ENCODE data around the gene SYNE3.

Gene SYNE3

DNA sequence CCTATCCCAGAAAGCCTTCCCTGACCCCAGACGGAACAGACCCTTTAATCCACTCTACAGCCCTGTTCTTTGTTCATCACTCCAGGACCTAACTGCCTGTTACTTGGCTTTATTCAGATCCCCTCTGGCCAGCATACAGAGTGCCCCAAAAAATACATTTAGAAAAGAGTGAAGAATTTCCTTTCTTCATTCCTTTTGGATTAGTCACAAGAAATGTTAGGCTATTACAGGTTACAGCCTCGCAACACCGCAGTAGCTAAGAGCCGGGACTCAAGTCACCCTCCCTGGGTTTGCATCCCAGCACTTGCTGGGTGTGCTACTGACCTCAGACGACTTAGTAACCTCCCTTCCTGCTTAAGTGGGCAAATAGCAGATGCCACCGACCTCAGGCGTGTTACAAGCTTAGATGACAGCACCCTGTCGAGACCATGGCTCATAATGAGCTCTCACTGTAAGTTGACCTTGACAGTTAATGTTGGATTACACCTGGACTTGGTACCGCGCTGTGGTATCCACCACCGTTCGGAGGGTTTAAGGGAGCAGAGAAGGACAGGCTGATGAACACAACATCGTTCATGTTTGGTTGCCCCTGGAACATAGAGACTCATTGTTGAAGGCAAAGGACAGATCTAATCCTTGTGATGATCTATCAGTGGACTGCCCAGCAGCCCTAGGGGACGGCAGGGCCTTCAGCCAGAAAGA is 31.3 kb upstream of the SYNE3 start:
- in situ Hi-C loops (cut with MboI; ENCODE audit: low sequenced_read_pairs) = no loop called here
- no peak overlapping the region for H3K4me3 ChIP-seq
- no peaks in the 10 kb centered on the region for H3K27me3 ChIP-seq (ENCODE audit: low read depth)
- no peaks in the 10 kb centered on the region for H3K9me3 ChIP-seq
- H3K4me1 ChIP-seq = peaks cover 6% of the 10 kb centered on the region
- no peak for DNase-seq (ENCODE audit: low spot score in 2 of 2)
- H3K36me3 ChIP-seq (replicated peaks) = peaks cover 18% of the 10 kb centered on the region

DNA sequence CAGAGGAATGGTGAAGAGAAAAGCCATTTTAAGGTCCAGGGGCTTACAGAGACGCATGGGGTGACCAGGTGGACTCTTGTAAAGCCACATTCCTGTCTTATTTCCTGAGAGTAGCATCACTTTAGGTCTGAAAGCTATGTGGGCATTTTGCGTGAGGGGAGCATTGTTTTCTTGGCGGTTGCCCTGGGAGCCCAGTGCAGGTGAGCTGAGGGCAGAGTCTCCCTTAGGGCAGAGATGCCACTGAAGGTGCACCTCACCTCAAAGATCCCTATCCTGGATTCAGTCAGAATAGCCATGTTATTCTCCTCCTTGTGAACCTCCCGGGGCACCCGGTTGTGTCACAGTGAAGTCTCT is 30.8 kb upstream of the SYNE3 start:
- in situ Hi-C loops (cut with MboI; ENCODE audit: low sequenced_read_pairs) = no loop called here
- peaks cover 18% of the 10 kb centered on the region for H3K36me3 ChIP-seq (replicated peaks)
- H3K9me3 ChIP-seq = no peaks in the 10 kb centered on the region
- DNase-seq (ENCODE audit: low spot score in 2 of 2) = no peak
- no peaks in the 10 kb centered on the region for H3K27me3 ChIP-seq (ENCODE audit: low read depth)
- H3K4me1 ChIP-seq = peaks cover 6% of the 10 kb centered on the region
- no peak overlapping the region for H3K4me3 ChIP-seq

DNA sequence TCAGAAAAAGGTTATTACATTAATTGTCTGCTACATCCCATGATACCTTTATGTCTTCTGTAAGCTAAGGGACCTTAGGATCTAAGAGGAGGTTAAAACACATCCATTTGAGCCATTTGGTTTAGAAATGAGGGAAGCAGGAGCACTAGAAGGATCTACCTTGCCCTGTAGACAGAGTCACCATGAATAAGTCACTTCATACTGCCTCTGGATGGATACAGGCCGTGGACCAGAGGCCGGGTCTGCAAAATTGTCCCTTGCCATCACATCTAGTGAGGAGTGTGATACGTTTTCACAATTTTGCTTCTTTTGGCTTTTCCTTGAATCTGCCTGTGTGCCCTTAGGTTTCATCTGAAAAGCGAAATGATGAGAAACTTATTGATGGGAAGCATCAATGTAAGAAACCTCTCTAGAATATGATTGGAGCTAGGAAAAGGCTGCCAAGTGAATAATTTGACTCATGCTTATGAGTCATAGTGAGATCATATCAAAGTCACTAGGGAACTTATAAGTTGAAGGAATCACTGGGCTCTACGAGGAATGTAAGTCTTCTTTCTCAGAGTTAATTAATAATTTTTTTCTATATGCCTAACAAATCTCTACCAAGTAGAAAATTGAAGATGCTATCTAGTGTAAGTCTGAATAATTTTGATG is 29.2 kb upstream of the SYNE3 start:
- no peak for DNase-seq (ENCODE audit: low spot score in 2 of 2)
- Histone ChIP-seq H3K4me3 (no peak overlapping the region), H3K27me3 (ENCODE audit: low read depth) (no peaks in the 10 kb centered on the region), H3K36me3 (replicated peaks) (peaks cover 18% of the 10 kb centered on the region), H3K4me1 (peaks cover 6% of the 10 kb centered on the region), H3K9me3 (no peaks in the 10 kb centered on the region)
- in situ Hi-C loops (cut with MboI; ENCODE audit: low sequenced_read_pairs) = no loop called here

DNA sequence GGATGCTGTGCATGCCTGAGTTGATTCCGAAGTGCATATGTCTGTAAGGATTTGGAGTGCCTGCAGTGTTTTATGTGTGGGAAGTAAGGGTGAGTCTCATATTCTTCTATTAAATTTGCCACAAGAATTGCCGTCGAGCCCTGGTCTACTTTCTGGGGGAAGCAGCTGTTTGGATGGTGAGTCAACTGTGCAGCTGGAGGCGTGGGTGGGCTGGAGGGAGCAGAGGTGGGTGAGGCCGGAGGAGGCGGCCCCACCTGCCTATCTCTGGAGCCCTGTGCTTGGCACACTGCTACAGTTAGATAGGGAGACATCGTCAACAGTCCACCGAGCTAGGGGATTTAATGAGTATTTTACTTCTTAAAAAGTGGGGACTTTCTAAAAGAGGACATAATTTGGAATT is 28.1 kb upstream of the SYNE3 start:
- in situ Hi-C loops (cut with MboI; ENCODE audit: low sequenced_read_pairs) = no loop called here
- no peak overlapping the region for H3K4me3 ChIP-seq

DNA sequence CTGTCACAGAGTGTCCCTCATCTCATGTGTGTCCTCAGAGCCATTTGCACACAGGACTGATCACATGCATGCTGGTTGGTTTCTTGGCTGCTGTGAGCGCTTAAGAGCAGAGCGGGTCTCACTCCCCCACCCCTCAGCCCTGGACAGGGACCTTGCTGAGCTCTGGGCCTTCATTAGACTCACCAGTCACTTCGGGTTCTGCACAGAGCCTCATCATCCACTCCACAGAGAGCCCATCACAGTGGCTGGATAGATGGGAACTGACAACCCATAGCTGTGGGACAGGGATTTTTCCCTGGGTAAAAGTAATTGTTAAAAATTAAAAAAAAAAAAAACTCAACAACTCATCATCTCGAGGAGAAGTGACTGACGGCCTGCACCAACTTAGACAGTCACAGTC is 26.6 kb upstream of the SYNE3 start:
- Histone ChIP-seq H3K4me3 (no peak overlapping the region), H3K4me1 (peaks cover 10% of the 10 kb centered on the region), H3K36me3 (replicated peaks) (peaks cover 18% of the 10 kb centered on the region), H3K9me3 (no peaks in the 10 kb centered on the region), H3K27me3 (ENCODE audit: low read depth) (no peaks in the 10 kb centered on the region)
- DNase-seq (ENCODE audit: low spot score in 2 of 2) = no peak
- in situ Hi-C loops (cut with MboI; ENCODE audit: low sequenced_read_pairs) = no loop called here

More for the DNA sequence above, 28.1 kb upstream of the SYNE3 start:
- no peaks in the 10 kb centered on the region for H3K27me3 ChIP-seq (ENCODE audit: low read depth)
- peaks cover 18% of the 10 kb centered on the region for H3K36me3 ChIP-seq (replicated peaks)
- DNase-seq (ENCODE audit: low spot score in 2 of 2) = no peak
- no peaks in the 10 kb centered on the region for H3K9me3 ChIP-seq
- peaks cover 6% of the 10 kb centered on the region for H3K4me1 ChIP-seq

- H3K27me3 ChIP-seq (ENCODE audit: low read depth) = no peaks in the 10 kb centered on the region
- peaks cover 17% of the 10 kb centered on the region for H3K4me1 ChIP-seq
- no peaks in the 10 kb centered on the region for H3K9me3 ChIP-seq
- H3K36me3 ChIP-seq (replicated peaks) = peaks cover 18% of the 10 kb centered on the region
- H3K4me3 ChIP-seq = no peak overlapping the region
- in situ Hi-C loops (cut with MboI; ENCODE audit: low sequenced_read_pairs) = no loop called here
- no peak for DNase-seq (ENCODE audit: low spot score in 2 of 2)
These were observed 25.8 kb upstream of the SYNE3 start for GRCh38 chr14:95541932-95542930.

DNA sequence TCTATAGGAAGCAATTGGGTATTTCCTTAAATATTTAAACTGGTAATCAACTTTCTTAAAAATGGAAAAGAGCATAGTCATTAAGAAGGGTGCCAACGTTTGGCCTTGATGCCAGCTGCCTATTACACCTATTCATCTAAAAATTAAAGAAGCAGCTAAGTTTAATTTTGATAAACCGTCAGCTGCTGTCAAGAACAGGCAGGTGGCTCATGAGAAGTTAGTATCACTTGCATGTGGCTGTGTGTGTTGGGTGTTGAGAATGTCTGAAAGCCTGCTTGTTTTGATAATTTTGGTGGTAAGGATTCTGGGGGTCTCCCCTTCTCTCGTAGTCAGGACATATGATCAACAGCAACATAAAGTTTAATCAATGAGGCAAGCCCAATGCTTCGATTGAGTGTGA is 24.9 kb upstream of the SYNE3 start:
- in situ Hi-C loops (cut with MboI; ENCODE audit: low sequenced_read_pairs) = no loop called here
- peaks cover 18% of the 10 kb centered on the region for H3K36me3 ChIP-seq (replicated peaks)
- no peak overlapping the region for H3K4me3 ChIP-seq
- peaks cover 24% of the 10 kb centered on the region for H3K4me1 ChIP-seq
- DNase-seq (ENCODE audit: low spot score in 2 of 2) = no peak
- no peaks in the 10 kb centered on the region for H3K27me3 ChIP-seq (ENCODE audit: low read depth)
- no peaks in the 10 kb centered on the region for H3K9me3 ChIP-seq

DNA sequence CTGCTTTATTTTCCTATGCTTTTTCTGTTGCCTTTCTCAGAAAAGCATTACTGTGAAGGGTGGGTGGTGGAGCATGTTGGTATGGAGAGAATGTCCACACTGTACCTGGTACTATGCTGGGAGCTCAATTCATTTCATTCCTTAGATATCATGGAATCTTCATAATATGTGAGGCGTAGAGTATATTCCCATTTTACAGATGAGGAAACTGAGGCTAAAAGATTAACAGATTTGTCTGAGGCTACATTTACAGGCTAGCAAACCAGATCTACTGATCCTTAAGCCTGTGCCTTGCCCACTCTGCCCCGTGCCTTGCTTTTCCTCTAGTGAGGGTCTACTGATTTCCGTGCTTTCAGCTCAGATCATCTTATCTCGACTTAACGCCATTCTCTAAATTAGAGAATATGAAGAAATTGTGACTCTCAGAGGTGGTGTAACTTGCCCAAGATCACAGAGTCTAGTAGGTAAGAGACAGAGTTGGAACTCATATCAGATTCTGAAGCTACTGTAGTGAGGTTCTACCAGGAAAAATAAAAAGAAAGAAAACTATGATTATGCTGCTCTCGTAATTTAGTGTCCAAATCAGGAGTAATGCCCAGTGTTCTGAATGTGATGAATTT is 23.9 kb upstream of the SYNE3 start:
- H3K4me3 ChIP-seq = no peak overlapping the region
- in situ Hi-C loops (cut with MboI; ENCODE audit: low sequenced_read_pairs) = no loop called here
- H3K27me3 ChIP-seq (ENCODE audit: low read depth) = no peaks in the 10 kb centered on the region

DNA sequence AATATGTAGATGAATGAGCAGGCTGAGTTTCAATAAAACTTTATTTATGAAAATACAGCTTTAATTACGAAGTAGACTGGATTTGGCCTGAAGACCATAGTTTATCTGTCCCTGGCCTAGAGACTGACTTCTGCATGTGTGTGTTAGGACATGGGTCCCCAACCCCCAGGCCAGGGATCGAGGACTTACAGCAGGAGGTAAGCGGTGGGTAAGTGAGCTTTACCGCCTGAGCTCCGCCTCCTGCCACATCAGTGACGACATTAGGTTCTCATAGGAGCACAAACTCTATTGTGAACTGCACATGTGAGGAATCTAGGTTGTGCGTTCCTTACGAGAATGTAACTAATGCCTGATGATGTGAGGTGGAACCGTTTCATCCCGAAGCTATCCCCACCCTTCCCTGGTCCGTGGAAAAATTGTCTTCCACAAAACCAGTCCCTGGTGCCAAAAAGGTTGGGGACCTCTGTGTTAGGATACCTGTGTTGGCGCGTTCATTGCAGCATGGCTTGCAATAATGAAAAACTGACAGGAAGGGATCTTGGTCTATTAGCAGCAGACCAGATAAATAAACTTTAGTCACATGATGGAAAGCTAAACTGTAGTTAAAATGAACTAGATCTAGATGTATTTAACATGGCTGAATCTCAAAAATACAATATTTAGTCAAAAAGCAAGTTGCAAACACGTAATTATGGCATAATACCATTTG is 22.5 kb upstream of the SYNE3 start:
- H3K4me1 ChIP-seq = peaks cover 22% of the 10 kb centered on the region

More for the DNA sequence above, 23.9 kb upstream of the SYNE3 start:
- H3K36me3 ChIP-seq (replicated peaks) = peaks cover 9% of the 10 kb centered on the region
- DNase-seq (ENCODE audit: low spot score in 2 of 2) = no peak
- H3K4me1 ChIP-seq = peaks cover 26% of the 10 kb centered on the region
- H3K9me3 ChIP-seq = no peaks in the 10 kb centered on the region

DNA sequence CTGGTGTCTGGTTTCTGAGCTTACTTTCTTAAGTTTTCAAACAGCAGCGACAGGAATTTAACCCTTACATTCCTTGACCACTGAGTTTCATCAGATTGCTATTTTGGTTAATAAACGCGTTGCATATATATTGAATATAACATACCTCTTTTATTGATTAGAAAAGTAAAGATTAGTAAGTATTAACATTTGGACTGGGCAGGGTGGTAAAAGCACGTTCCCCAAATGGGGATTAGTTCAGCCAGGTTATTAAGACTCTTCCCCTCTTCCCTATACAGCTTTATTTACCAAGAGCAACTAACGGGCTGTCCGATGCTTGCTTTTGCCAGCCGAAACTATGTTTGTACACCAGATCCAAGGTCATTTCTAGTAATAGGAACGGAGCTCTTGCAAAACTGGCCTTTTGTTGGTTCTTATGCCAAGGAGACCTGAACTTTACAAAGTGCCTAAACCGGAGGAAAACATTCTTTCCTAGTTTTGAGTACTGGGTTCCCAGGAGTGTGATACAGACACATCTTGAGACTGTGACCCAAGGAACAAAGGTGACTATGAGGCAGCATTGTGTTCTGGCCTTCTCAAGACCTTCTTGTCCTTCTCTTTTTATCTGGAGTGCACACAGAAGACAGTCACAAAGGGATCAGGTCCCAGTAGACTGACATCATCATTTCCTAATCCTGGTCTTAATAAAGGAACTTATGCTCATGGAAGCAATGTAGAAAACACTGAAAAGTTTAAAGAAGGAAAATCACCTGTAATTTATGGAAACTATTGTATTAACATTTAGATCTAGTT is 21.0 kb upstream of the SYNE3 start:
- Histone ChIP-seq H3K36me3 (replicated peaks) (peaks cover 6% of the 10 kb centered on the region), H3K4me1 (peaks cover 23% of the 10 kb centered on the region), H3K4me3 (peak overlapping the region; percentile 89), H3K9me3 (no peaks in the 10 kb centered on the region), H3K27me3 (ENCODE audit: low read depth) (no peaks in the 10 kb centered on the region)
- DNase-seq (ENCODE audit: low spot score in 2 of 2) = peak in 1 of 2 experiments; percentile 23
- in situ Hi-C loops (cut with MboI; ENCODE audit: low sequenced_read_pairs) = no loop called here

More for the DNA sequence above, 22.5 kb upstream of the SYNE3 start:
- in situ Hi-C loops (cut with MboI; ENCODE audit: low sequenced_read_pairs) = no loop called here
- H3K36me3 ChIP-seq (replicated peaks) = no peaks in the 10 kb centered on the region; the same call in 1 of the 2 replicates
- DNase-seq (ENCODE audit: low spot score in 2 of 2) = no peak
- H3K27me3 ChIP-seq (ENCODE audit: low read depth) = no peaks in the 10 kb centered on the region
- no peak overlapping the region for H3K4me3 ChIP-seq
- no peaks in the 10 kb centered on the region for H3K9me3 ChIP-seq

DNA sequence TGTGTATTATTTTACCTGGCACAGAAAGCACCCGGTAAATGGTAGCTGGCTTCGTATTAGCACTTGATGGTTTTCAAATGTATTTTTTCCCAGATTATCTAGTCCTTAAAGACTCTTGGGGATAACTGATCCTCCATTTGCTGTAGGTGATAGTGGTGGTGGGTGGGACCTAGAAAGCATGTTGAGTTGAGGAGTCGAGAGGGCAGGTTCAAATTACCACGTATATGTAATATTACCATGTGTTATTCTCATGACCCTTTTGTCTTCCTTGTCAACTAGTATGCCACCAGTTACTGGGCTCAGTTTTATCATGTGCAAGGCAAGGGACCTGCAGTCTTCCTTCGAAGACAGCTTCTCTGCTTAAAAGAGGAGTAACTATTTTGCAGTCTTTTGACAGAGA is 20.2 kb upstream of the SYNE3 start:
- in situ Hi-C loops (cut with MboI; ENCODE audit: low sequenced_read_pairs) = no loop called here
- peaks cover 12% of the 10 kb centered on the region for H3K36me3 ChIP-seq (replicated peaks)
- no peaks in the 10 kb centered on the region for H3K27me3 ChIP-seq (ENCODE audit: low read depth)
- peak overlapping the region; percentile 89 for H3K4me3 ChIP-seq
- H3K4me1 ChIP-seq = peaks cover 31% of the 10 kb centered on the region
- DNase-seq (ENCODE audit: low spot score in 2 of 2) = no peak
- no peaks in the 10 kb centered on the region for H3K9me3 ChIP-seq

DNA sequence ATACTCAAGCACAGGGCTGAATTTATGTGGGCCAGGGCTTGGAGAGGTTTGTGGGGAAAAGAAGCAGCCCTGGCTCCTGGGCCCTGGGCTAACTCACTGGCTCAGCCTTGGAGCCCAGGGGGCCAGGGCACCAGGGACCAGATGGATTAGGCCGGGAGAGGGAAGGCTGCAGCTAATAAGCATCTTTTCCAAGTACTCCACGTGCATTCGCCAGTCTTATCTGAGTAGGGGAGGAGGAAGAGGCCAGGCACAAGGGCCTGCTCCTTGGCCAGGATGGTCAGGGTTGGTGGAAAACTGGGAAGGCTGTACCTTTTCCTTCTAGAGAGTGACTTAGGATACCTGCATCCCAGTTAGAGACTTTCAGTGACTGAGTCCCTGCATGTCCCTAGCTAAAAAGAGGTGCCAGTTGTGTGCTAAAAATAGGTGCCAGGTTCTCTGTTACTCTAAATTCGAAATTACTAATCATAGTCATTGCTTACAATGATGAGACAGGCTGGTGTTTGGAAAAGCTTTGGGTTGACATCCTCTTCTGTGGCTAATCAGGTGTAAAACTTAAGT is 19.7 kb upstream of the SYNE3 start:
- DNase-seq (ENCODE audit: low spot score in 2 of 2) = no peak
- Histone ChIP-seq H3K4me1 (peaks cover 35% of the 10 kb centered on the region), H3K4me3 (peak overlapping the region; percentile 89), H3K9me3 (no peaks in the 10 kb centered on the region), H3K27me3 (ENCODE audit: low read depth) (no peaks in the 10 kb centered on the region), H3K36me3 (replicated peaks) (peaks cover 18% of the 10 kb centered on the region)
- in situ Hi-C loops (cut with MboI; ENCODE audit: low sequenced_read_pairs) = no loop called here
